HG02884 (cell line): ENCODE measurements around the gene ZNF618.

Experiments
- ATAC-seq: cut with Tn5 transposase; IDR thresholded peaks from one replicate; pipeline ENCODE4 v1.9.1; 2021; ENCODE audit warnings: mild to moderate bottlenecking, moderate library complexity; ENCODE audit not compliant: unreplicated experiment

Gene ZNF618

GRCh38 chr9:114053246-114054005 lies 177.3 kb downstream of the ZNF618 start:
- no peak for ATAC-seq

GRCh38 chr9:114054191-114054690 lies 178.1 kb downstream of the ZNF618 start:
- ATAC-seq = no peak

GRCh38 chr9:114055061-114055460 lies 179.0 kb downstream of the ZNF618 start:
- ATAC-seq = no peak

GRCh38 chr9:114055894-114056293 lies 179.8 kb downstream of the ZNF618 start:
- ATAC-seq = no peak

- no peak for ATAC-seq
Measured at GRCh38 chr9:114056527-114056926, 180.4 kb downstream of the ZNF618 start.

- ATAC-seq = no peak
Measured at GRCh38 chr9:114057161-114057885, 181.2 kb downstream of the ZNF618 start.

GRCh38 chr9:114058688-114059046 lies 182.6 kb downstream of the ZNF618 start:
- no peak for ATAC-seq

- ATAC-seq = no peak
Measured at GRCh38 chr9:114059047-114059803, 183.1 kb downstream of the ZNF618 start.

GRCh38 chr9:114060070-114060469 lies 184.0 kb downstream of the ZNF618 start:
- no peak for ATAC-seq

GRCh38 chr9:114060711-114061110 lies 184.6 kb downstream of the ZNF618 start:
- no peak for ATAC-seq

GRCh38 chr9:114061292-114061691 lies 185.2 kb downstream of the ZNF618 start:
- ATAC-seq = no peak

- no peak for ATAC-seq
Measured at GRCh38 chr9:114061830-114062474, 185.8 kb downstream of the ZNF618 start.

- ATAC-seq = no peak
Measured at GRCh38 chr9:114065304-114065703, 189.2 kb downstream of the ZNF618 start.

GRCh38 chr9:114069476-114070187 lies 193.5 kb downstream of the ZNF618 start:
- ATAC-seq = no peak

GRCh38 chr9:114070188-114071103 lies 194.3 kb downstream of the ZNF618 start:
- ATAC-seq = no peak

- no peak for ATAC-seq
Measured at GRCh38 chr9:114071197-114071795, 195.2 kb downstream of the ZNF618 start.

GRCh38 chr9:114072184-114073140 lies 196.4 kb downstream of the ZNF618 start:
- ATAC-seq = no peak

- ATAC-seq = no peak
Measured at GRCh38 chr9:114075602-114076001, 199.5 kb downstream of the ZNF618 start.
